ENCODE data around the gene NKAIN4.

The NKAIN4 gene

DNA sequence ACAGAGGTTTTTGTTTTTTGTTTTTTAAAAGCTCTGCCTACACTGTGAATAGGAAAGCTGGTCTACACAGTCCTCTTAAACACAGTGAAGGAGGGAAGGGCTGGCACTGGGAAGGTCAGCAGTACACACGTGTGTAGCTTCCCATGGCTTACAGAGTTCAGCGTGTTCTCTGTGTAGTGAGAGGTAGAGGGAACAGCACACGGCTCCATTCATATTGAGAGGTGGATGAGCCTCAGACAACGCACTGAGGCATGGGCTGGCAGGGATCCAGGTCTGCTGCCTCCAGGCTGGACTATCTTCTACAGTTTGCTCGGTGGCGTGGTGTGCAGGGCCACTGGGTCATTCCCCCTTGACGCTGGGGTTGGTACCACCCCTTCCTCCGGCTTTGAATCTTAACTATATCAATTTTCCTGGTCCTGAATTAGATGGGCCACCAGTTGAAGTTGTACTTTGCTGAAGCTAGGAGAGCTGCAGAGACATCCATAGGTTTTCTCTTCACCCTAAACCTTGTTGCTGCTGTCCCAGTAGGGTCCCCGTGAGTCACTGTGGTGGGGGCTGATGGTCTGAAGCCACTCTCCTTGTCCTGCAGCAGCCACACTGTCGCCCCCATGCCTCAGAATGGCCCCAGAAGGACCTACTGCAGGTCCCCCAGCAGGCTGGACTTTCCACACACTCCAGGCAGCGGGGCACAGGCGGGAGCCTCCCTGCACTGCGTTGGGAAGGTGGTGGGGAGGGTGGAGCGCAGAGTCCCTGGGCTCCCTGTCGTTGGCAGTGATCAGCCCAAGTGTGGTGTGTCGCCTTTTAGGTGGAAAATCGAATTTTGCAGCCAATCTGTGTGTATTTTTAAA lies 20.3 kb upstream of the NKAIN4 start:
- no peak for DNase-seq (ENCODE audit: low read depth in 2 of 2)

DNA sequence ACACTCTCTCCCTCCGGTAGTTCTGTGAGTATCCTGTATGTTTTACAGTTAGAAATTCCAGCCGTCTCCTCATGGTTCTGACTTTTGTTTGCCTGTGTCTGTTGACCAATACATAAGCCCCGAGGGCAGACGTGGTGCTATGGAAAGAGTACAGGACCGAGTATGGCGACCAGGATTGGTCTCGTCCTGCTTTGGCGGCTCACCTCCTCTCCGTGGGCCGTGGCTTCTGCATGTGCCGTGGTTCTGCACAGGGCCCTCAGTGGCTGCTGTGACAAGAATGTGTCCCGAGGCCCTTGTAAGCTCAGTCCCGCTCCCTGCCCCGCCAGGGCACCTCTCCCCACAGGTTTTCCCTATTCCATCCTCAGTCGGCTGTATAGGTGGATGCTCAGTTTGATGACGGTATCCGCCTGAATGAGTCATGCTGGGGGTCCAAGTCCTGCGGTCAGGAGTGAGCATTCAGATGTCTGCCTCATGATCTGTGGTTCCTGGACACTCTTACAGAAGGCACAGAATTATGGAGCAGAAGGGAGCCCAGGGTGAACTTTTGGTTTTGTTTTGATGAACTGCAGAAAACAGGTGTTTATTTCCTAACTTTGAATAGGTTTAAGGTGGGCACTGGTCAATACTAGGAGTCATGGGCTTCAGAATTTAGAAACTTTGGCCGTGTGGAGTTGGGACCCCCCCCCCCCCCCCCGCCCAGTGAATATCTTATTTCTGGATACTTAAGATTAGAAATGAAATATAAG lies 19.5 kb upstream of the NKAIN4 start:
- DNase-seq (ENCODE audit: low read depth in 2 of 2), result no peak

DNA sequence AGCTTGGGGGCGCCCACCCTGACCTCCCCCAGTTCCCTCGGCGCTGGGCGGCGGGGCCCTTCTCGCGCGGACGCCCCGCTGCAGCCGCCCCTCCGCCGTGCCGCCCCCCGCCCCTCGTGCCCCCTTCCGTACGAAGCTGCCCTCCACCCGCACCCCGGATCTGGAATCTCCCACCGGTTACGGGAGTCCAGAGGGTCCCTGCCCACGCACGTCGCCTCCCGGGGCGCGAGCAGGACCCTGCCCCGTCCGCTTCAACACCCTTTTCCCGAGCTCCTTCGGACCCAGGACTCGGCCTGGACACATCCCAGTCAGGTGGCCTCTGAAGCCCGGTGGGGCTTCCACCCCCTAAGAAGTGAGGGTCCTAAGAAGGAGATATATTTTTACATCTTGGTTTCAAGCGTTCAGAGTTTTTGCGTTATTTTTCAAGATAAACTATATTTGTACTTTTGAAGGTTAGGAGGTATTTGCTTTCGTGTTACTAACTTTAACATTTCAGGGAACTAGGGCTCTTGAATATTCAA lies 18.9 kb upstream of the NKAIN4 start:
- no peak for DNase-seq (ENCODE audit: low read depth in 2 of 2)

- DNase-seq (ENCODE audit: low read depth in 2 of 2), result peak; percentile 71 to 73
Measured at GRCh38 chr20:63272105-63273058, 18.1 kb upstream of the NKAIN4 start, which contains the start of gene ARFGAP1. ARFGAP1 (plus strand) TSS chr20:63272813; CDS start chr20:63275581, 2,768 bp downstream.

DNA sequence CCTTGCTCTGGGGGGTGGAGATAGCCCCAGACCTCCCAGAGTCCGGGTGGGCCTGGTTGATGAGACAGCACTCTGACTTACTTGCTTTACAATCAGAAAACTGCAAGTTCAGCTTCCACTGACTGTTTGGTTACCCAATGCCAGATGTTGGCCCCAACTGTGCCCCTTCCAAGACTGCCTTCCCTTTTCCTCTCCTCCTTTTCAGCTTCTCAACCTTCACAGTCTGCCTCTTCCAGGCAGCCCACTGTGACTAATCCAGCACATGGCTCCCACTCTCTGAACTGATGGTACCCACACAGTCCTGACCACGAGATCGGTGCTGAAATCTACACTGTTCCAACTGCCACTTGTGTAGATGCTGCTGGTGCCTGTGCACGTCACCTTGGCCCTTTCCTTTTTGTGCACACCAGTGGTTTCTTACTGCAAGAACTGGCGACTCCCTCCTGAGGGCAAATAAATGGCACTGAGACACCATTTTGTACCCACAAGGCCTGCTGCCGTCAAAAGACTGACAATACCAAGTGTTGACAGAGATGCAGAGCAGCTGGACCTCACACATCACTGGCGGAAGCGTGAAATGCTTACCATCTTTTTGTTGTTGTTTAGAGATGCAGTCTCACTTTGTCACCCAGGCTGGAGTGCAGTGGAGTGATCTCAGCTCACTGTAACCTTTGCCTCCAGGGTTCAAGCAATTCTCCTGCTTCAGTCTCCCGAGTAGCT lies 16.5 kb upstream of the NKAIN4 start:
- DNase-seq (ENCODE audit: low read depth in 2 of 2), result no peak

GRCh38 chr20:63269724-63270123 lies 15.5 kb upstream of the NKAIN4 start:
- DNase-seq (ENCODE audit: low read depth in 2 of 2), result no peak

DNA sequence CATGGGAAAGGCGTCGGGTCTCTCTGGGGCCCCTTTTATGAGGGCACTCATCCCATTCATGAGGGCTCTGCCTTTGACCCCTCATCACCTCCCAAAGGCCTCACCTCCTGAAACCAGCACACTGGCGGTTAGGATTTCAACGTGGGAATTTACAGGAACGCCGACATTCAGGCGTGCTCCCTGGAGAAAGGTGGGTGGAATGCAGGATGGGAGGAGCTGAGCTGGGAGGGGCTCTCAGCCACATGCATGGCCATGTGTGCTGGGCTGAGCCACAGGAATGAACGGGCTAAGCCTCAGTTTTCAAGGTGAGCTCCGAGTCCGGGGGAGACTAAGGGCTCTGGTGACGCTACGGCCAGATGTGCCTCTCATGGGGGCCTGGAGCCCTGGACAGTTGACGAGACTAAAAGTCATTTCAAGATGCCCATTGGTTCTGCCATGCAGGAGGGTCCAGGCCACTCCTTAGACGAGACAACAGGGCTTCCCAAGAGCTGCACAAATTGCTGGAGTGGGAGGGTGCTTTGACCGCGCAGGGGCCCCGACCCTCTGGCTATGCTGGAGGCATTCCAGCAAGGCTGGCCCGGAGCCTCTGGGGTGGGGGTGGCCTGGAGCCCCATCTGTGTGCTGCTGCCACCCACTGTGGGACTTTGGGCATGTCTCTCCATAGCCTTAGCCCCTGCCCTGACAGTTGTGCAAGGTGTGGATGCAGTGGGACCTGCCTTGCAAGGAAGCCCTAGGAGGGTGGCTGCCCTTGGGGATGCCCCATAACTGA lies 14.6 kb upstream of the NKAIN4 start:
- DNase-seq (ENCODE audit: low read depth in 2 of 2), result no peak

DNA sequence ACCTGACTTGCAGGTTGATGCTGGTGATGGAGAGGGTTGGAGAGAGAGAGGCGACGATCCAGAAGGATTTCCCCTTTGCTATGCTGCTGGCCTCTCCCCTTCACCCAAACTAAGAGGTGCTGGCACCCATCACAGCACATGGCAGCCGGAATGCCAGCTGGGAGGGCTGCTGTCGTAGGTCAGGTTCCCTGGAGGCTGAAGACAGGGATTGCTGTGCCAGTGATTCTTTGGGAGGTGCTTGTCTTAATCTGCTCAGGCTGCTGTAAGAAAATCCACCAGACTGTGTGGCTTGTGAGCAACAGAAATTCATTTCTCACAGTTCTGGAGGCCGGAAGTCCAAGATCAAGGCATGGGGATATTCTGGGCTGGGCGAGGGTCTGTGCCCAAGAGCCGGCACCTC lies 14.0 kb upstream of the NKAIN4 start:
- no peak for DNase-seq (ENCODE audit: low read depth in 2 of 2)

- DNase-seq (ENCODE audit: low read depth in 2 of 2), result no peak
Measured at GRCh38 chr20:63267691-63268090, 13.4 kb upstream of the NKAIN4 start.

DNA sequence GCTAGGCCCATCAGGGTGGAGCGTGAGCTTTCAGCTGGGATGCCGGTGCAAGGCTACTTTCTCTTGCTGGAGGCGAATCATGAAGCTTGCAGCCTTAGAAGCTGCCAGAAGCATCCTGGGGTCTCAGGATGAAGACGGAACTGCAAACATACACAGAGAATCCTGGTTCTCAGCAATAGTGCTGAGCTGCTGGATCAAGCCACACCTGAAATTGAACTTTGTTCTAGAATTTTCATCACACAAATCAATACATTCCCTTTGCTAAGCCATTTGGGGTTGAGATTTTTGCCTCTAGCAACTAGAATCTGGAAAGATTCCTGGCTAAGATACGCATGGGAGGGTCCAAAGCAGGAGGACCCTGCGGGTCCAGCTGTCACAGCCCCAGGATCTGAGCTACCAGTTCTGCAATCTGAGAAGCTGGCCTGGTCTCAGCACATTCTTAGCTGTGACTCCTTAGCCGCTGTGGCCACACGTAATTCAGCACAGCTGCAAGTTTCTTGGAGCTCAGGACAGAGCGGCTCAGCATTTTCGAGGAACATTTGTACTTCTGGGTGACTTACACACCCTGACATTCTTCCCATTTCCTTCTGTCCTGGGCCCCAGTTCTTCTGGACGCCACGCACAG lies 11.7 kb upstream of the NKAIN4 start:
- no peak for DNase-seq (ENCODE audit: low read depth in 2 of 2)

- DNase-seq (ENCODE audit: low read depth in 2 of 2), result no peak
Measured at GRCh38 chr20:63264519-63264918, 10.3 kb upstream of the NKAIN4 start.

DNA sequence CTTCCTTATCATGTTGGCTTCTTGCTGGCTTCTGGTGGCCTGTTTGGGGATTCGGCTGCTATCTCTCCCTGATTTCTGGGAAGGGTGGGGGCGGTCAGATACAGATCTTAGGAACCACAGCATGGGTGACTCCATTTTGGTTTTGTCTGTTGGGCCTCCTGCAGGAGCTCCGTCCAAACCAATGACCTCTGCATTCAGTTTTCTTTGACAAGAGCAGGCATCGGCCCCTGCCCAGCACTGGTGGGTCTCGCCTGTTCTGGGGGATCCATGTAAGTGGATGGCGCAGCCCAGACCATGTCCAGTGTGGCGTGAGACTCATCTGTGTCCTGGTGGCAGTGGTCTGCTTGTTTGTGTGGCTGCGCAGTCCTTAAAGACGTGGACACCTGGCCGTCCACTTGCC lies 9.7 kb upstream of the NKAIN4 start:
- DNase-seq (ENCODE audit: low read depth in 2 of 2), result no peak

GRCh38 chr20:63262836-63263235 lies 8.6 kb upstream of the NKAIN4 start:
- DNase-seq (ENCODE audit: low read depth in 2 of 2), result no peak

DNA sequence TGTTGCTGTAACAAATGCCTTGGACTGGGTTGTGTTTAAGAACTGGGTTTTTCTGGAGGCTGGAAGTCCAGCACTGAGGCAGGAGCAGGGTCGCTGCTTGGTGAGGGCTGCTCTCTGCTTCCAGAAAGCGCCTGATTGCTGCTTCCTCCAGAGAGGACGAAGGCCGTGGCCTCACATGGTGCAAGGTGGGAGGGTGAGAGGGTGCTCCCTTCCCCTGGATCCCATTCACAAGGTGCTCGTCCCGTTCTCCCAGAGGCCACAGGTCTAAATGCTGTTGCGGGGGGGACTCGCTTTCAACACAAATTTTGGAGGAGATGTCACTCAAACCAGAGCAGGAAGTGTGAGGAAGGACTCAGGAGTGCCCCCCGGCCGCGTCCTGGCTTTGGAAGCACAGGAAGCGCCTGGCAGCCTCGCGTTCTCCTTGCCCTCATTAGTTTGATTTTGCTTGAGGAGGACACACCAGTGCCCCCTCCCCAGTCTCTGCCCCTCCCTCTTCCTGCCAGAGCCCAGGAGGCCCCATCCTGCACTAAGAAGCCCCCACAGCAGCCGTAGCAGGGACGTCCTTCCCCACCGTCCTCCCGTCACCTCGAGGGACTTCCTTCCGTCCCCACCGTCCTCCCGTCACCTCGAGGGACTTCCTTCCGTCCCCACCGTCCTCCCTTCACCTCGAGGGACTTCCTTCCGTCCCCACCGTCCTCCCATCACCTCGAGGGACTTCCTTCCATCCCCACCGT lies 7.7 kb upstream of the NKAIN4 start:
- no peak for DNase-seq (ENCODE audit: low read depth in 2 of 2)

DNA sequence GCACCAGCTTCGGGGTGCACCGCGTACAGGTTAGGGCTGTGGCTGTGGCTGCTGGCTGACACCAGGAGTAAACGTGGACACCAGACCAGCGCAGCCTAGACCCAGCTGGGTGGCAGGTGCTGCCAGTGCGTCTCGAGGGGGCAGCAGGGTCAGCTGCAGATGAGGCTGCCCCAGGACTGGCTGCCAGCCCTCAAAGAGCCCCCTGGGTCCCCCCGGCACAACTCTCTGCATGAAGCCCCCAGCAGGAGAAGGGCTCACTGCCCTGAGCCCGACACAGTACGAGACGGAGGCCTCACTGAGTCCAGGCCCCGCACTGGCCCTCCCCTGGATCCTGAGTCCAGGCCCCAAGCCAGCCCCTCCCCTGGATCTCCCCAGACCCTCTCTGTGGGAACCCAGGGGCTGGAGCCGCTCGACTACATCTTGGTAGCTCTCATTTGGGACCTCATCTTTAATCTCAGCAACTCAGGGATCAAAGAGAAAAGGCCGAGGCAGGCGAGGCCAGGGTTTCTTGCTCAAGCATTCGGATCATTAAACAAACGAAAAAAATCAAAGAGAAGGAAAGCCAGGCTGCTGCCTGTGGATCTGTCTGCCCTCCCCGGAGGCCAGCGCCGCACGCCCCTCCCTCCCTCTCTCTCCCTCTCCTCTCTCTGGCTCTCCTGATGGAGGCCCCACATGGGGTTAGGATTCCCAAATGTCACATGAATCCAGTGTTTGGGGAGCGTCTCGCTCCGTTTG lies 7.0 kb upstream of the NKAIN4 start:
- no peak for DNase-seq (ENCODE audit: low read depth in 2 of 2)

GRCh38 chr20:63260521-63260920 lies 6.3 kb upstream of the NKAIN4 start:
- no peak for DNase-seq (ENCODE audit: low read depth in 2 of 2)

GRCh38 chr20:63259734-63260460 lies 5.6 kb upstream of the NKAIN4 start:
- DNase-seq (ENCODE audit: low read depth in 2 of 2), result no peak

DNA sequence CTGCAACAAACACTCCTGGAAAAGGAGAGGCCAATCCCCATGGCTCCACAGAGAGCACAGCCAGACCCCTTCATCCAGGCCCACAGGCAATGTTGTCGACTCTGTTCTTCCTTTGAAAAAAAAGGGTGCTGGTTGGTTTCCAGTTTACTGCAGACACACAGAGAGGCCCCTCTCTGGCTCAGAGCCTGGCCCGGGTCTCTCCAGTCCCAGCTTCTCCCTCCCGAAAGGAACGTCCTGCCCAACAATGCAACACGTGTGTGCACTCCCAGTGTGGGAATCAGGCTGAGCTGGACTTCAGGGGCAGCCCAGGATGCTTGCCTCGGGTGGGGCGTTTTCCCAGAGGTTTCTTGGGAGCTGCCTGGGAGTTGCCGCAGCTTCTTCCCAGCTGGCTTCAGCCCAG lies 4.5 kb upstream of the NKAIN4 start:
- DNase-seq (ENCODE audit: low read depth in 2 of 2), result no peak

All from stimulated activated CD4-positive, alpha-beta T cell treated with anti-CD3 and anti-CD28 coated beads, Interleukin-1b, Interleukin-23, amount 100 ng/mL, for 1 hour (primary cell).